Measurements from ENCODE around the gene ADGRG4.

ADGRG4 gene

GRCh38 chrX:136261321-136261720, 39.4 kb upstream of the ADGRG4 start:
- TF ChIP-seq CTCF (conservative IDR thresholded peaks at IDR 0.05; ENCODE audit: low read depth, low read length) = no peak
- no peak overlapping the region for H3K4me3 ChIP-seq (ENCODE audit: low read length)
- no peak for DNase-seq (ENCODE audit: low read depth)

- no peak for TF ChIP-seq CTCF (conservative IDR thresholded peaks at IDR 0.05; ENCODE audit: low read depth, low read length)
- DNase-seq (ENCODE audit: low read depth) = no peak
- no peak overlapping the region for H3K4me3 ChIP-seq (ENCODE audit: low read length)
Measured at GRCh38 chrX:136262243-136262642, 38.5 kb upstream of the ADGRG4 start.

GRCh38 chrX:136262812-136263315, 37.9 kb upstream of the ADGRG4 start:
- TF ChIP-seq CTCF (conservative IDR thresholded peaks at IDR 0.05; ENCODE audit: low read depth, low read length) = no peak
- no peak for DNase-seq (ENCODE audit: low read depth)
- no peak overlapping the region for H3K4me3 ChIP-seq (ENCODE audit: low read length)

- H3K4me3 ChIP-seq (ENCODE audit: low read length) = no peak overlapping the region
- TF ChIP-seq CTCF (conservative IDR thresholded peaks at IDR 0.05; ENCODE audit: low read depth, low read length) = no peak
- DNase-seq (ENCODE audit: low read depth) = no peak
Measured at GRCh38 chrX:136266828-136267227, 33.9 kb upstream of the ADGRG4 start.

- peak; percentile 79 for TF ChIP-seq CTCF (conservative IDR thresholded peaks at IDR 0.05; ENCODE audit: low read depth, low read length)
- no peak for DNase-seq (ENCODE audit: low read depth)
- H3K4me3 ChIP-seq (ENCODE audit: low read length) = no peak overlapping the region
Measured at GRCh38 chrX:136268051-136269048, 32.4 kb upstream of the ADGRG4 start.

- no peak for TF ChIP-seq CTCF (conservative IDR thresholded peaks at IDR 0.05; ENCODE audit: low read depth, low read length)
- no peak for DNase-seq (ENCODE audit: low read depth)
- no peak overlapping the region for H3K4me3 ChIP-seq (ENCODE audit: low read length)
Measured at GRCh38 chrX:136269921-136270320, 30.8 kb upstream of the ADGRG4 start.

GRCh38 chrX:136271300-136271699, 29.5 kb upstream of the ADGRG4 start:
- no peak for TF ChIP-seq CTCF (conservative IDR thresholded peaks at IDR 0.05; ENCODE audit: low read depth, low read length)
- DNase-seq (ENCODE audit: low read depth) = no peak
- no peak overlapping the region for H3K4me3 ChIP-seq (ENCODE audit: low read length)

All from retinal pigment epithelial cell (primary cell).